ENCODE data around the gene C1orf105.

The C1orf105 gene

DNA sequence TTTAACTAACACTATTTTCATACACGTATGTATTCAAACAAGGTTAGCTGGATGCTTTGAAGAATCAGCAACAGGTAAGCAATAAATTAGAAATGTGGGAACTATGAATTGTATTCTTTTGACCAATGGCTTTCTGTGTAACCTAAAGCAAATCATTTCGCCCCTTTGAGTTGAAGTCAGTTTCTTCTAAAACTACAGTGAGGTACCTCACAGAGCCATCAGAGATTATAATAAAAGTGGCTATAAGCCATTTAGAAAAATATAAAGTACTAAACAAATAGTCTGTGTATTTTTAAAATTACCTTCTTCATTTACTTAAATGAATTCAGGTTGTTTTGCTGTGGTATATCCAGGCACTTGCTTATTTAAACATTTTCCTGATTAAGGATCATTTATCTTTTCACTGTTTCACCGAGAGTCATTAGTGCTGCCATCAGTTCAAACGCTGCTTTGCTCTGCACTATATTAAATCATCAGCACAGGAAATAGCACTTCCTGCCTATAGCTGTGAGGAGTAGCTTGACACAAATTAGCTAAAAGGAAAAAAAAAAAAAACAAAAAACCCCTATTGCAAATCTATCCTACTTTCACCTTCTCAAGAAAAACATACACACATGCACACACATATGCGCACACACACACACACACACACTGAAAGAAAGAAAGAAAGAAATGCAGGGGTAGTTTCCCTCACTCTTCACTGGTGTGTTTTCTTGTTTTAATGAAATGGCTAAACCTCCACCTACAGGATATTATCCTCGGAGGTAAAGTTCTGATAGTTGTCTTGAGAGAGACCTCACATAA, 39.8 kb upstream of the C1orf105 start:
- no peak overlapping the region for H3K4me3 ChIP-seq (replicated peaks; ENCODE audit: low read depth, low read length)
- no peak for DNase-seq (ENCODE audit: extremely low read depth, low read depth)
- TF ChIP-seq, protein P1, sequence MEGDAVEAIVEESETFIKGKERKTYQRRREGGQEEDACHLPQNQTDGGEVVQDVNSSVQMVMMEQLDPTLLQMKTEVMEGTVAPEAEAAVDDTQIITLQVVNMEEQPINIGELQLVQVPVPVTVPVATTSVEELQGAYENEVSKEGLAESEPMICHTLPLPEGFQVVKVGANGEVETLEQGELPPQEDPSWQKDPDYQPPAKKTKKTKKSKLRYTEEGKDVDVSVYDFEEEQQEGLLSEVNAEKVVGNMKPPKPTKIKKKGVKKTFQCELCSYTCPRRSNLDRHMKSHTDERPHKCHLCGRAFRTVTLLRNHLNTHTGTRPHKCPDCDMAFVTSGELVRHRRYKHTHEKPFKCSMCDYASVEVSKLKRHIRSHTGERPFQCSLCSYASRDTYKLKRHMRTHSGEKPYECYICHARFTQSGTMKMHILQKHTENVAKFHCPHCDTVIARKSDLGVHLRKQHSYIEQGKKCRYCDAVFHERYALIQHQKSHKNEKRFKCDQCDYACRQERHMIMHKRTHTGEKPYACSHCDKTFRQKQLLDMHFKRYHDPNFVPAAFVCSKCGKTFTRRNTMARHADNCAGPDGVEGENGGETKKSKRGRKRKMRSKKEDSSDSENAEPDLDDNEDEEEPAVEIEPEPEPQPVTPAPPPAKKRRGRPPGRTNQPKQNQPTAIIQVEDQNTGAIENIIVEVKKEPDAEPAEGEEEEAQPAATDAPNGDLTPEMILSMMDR (IDR thresholded peaks at IDR 0.05; ENCODE audit: low read depth, low read length, missing control alignments): no peak

DNA sequence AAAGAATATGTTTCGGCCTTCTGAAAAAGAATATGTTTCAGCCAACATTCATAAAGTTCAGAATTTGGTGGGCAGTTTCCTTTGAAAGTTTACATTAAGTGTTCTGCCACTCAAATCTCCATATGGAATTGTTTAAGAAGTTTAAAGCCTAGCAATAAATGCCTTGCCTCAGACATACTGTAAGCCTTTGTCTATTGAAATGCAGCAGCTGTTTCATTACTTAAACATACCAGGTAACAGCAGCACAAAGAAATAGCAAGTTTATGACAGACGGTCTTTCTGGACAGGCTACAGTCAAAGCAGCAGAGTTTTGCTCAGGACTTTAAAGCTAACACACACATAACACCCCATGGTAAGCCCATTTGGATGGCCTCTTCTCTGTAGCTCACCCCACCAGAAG, 38.5 kb upstream of the C1orf105 start:
- no peak overlapping the region for H3K4me3 ChIP-seq (replicated peaks; ENCODE audit: low read depth, low read length)
- no peak for DNase-seq (ENCODE audit: extremely low read depth, low read depth)
- TF ChIP-seq, protein P1 (IDR thresholded peaks at IDR 0.05; ENCODE audit: low read depth, low read length, missing control alignments): no peak

DNA sequence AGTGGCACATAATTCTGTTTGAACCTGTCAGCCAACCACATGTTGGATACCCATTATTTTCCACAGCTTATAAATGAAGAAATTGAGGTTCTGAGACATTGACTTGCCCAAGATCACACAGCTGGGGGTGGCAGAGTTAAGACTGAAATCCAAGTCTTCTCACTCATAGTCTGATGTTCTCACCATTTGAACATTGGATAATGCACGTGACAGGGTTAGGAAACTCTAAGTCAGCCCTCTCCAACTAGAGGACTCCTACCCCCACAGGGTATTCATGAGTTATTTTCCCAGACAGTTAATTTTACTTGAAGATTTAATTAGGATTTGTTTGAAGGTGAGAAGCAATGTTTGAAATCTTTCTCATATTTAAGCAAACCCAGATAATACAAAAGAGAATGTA, 38.1 kb upstream of the C1orf105 start:
- TF ChIP-seq, protein P1 (IDR thresholded peaks at IDR 0.05; ENCODE audit: low read depth, low read length, missing control alignments): no peak
- no peak for DNase-seq (ENCODE audit: extremely low read depth, low read depth)
- H3K4me3 ChIP-seq (replicated peaks; ENCODE audit: low read depth, low read length): no peak overlapping the region

DNA sequence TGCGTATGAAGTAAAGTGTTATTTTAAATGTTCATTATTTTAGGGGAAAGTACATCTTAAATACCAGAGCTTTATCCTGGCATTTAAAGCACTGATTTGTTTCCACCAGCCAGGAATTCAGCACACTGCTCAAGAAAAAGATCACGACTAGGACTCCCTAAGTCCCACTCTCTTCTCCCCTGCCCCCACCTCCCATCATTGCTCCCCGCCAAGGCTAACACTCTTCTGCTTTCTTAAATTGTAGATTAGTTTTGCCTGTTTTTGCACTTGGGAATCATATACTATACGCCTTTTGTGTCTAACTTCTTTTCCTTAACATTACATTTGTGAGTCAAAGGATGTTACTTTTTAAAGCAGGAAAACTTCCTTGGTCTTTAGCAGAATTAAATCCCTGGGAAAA, 37.5 kb upstream of the C1orf105 start:
- TF ChIP-seq, protein P1 (IDR thresholded peaks at IDR 0.05; ENCODE audit: low read depth, low read length, missing control alignments): no peak
- DNase-seq (ENCODE audit: extremely low read depth, low read depth): no peak
- H3K4me3 ChIP-seq (replicated peaks; ENCODE audit: low read depth, low read length): no peak overlapping the region

DNA sequence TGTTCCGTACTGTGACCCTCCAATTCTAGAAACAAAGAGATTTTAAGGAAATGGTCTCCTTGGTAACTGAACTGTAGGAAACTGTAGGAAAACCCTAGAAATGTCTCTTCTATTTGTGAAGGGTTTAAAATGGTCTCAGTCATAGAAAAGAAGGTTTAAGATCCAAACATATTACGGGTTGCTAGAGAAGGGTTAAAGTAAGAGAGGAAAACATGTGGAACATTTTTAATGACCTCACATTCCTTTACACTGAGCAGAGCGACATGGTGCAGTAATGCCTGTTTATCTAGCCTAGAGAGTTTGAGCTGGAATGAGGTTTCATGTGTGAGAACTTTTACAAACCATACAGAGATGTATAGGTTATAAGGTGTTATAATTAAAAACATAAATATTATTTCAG, 36.9 kb upstream of the C1orf105 start:
- no peak overlapping the region for H3K4me3 ChIP-seq (replicated peaks; ENCODE audit: low read depth, low read length)
- TF ChIP-seq, protein P1 (IDR thresholded peaks at IDR 0.05; ENCODE audit: low read depth, low read length, missing control alignments): no peak
- peak; percentile 49 for DNase-seq (ENCODE audit: extremely low read depth, low read depth)

DNA sequence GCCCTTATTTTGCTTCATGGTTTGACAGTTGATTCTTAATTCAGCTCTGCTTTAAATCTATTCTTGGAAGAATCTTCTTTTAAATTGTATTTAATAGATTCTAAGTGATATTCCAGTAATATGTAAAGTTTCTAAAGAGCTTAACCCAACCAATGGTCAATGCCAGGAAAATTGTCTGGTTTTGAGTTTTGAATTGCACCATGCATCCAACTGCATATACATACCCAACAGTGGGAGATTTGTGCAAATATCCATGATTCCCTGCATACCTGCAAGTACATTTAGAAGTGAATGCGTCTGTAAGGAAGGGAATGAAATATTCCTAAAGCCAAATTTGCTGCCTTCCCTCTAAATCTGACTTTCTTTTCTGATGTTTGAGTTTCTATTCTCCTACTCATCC, 35.8 kb upstream of the C1orf105 start:
- no peak overlapping the region for H3K4me3 ChIP-seq (replicated peaks; ENCODE audit: low read depth, low read length)
- TF ChIP-seq, protein P1 (IDR thresholded peaks at IDR 0.05; ENCODE audit: low read depth, low read length, missing control alignments): no peak
- DNase-seq (ENCODE audit: extremely low read depth, low read depth): no peak

DNA sequence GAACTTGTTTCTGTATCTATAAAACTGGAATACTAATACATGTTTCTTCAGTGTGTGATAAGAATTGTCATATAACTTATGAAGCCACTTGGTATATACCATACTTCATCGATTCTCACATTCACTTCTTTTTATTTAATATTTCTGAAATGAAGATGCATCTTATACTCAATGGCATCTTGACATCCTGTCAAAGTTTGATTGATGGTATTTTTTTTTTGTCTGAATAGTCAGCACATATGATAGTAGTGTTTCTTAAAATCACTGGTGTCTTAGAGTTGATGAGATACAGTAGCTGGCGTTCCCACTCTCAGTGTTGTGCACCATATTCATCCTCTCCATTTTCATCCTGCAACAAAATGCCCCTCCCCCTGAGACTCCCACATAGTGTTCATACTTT, 34.4 kb upstream of the C1orf105 start:
- TF ChIP-seq, protein P1 (IDR thresholded peaks at IDR 0.05; ENCODE audit: low read depth, low read length, missing control alignments): no peak
- no peak for DNase-seq (ENCODE audit: extremely low read depth, low read depth)
- H3K4me3 ChIP-seq (replicated peaks; ENCODE audit: low read depth, low read length): no peak overlapping the region

All from HFF-Myc (cell line).